BLaER1 treated with 17β-estradiol and CSF1 and Interleukin-3, amounts not matched to agents 10 nM and 100 nM (cell line): ENCODE results near the gene RBP7.
A peak's percentile ranks its signal among the peaks of the same experiment; 100 is the strongest.

Experiments
- H3K27ac ChIP-seq, 11 experiments: shearing (Covaris generic); formaldehyde crosslinking; 2 replicates each; pipeline ENCODE4 v1.8.1; 2022
- H3K27me3 ChIP-seq, 11 experiments: shearing (Covaris generic); formaldehyde crosslinking; 2 replicates each; pipeline ENCODE4 v1.8.1; 2022
- H3K36me3 ChIP-seq, 11 experiments: shearing (Covaris generic); formaldehyde crosslinking; 2 replicates each; pipeline ENCODE4 v1.8.1; 2022
- H3K4me1 ChIP-seq, 10 experiments: shearing (Covaris generic); formaldehyde crosslinking; 2 replicates each; pipeline ENCODE4 v1.8.1; 2022
- H3K4me2 ChIP-seq, 11 experiments: shearing (Covaris generic); formaldehyde crosslinking; 2 replicates each; pipeline ENCODE4 v1.8.1; 2022
- H3K4me3 ChIP-seq, 10 experiments: shearing (Covaris generic); formaldehyde crosslinking; 2 replicates each; pipeline ENCODE4 v1.8.1; 2022
- H3K9ac ChIP-seq, 11 experiments: shearing (Covaris generic); formaldehyde crosslinking; 2 replicates each; pipeline ENCODE4 v1.8.1; 2022
- H3K9me3 ChIP-seq, 11 experiments: shearing (Covaris generic); formaldehyde crosslinking; replicated peaks in 1 of 11; 2 replicates each; pipeline ENCODE4 v1.8.1; 2022
- H4K20me1 ChIP-seq, 11 experiments: shearing (Covaris generic); formaldehyde crosslinking; 2 replicates each; pipeline ENCODE4 v1.8.1; 2022
- Cebpa-rat ChIP-seq, 11 experiments: shearing (Covaris generic); IDR thresholded peaks; 2 replicates each; pipeline ENCODE4 v1.8.1; 2022

The RBP7 gene

GRCh38 chr1:10057343-10057742 is 60.3 kb downstream of the RBP7 start:
- Histone ChIP-seq H3K36me3 (peaks cover 23 to 48% (median 32%) of the 10 kb centered on the region in 11 experiments), H3K27ac (peak overlapping the region in 4 of 11 experiments; percentile 1 to 60 (median 26); a peak in 4 of 22 replicates), H3K9ac (no peak overlapping the region; a peak in 1 of 22 replicates), H3K4me2 (peak overlapping the region; percentile 41 to 70 (median 60); a peak in 18 of 22 replicates), H4K20me1 (peaks cover 8 to 96% (median 71%) of the 10 kb centered on the region in 11 experiments; a peak in 20 of 22 replicates), H3K27me3 (no peaks in the 10 kb centered on the region), H3K4me3 (no peak overlapping the region), H3K9me3 (peaks cover 0 to 5% (median 0%) of the 10 kb centered on the region in 11 experiments; a peak in 1 of 22 replicates), H3K4me1 (peaks cover 29 to 47% (median 39%) of the 10 kb centered on the region in 10 experiments)
- TF ChIP-seq Cebpa-rat (IDR thresholded peaks at IDR 0.05) = no peak

GRCh38 chr1:10057796-10058195 is 60.8 kb downstream of the RBP7 start:
- Histone ChIP-seq H3K9ac (no peak overlapping the region), H3K27me3 (no peaks in the 10 kb centered on the region), H3K36me3 (peaks cover 19 to 44% (median 27%) of the 10 kb centered on the region in 11 experiments), H4K20me1 (peaks cover 8 to 96% (median 69%) of the 10 kb centered on the region in 11 experiments; a peak in 20 of 22 replicates), H3K4me2 (peak overlapping the region; percentile 41 to 70 (median 60); a peak in 17 of 22 replicates), H3K9me3 (peaks cover 0 to 5% (median 0%) of the 10 kb centered on the region in 11 experiments; a peak in 1 of 22 replicates), H3K27ac (peak overlapping the region in 5 of 11 experiments; percentile 1 to 60 (median 24); a peak in 3 of 22 replicates), H3K4me3 (no peak overlapping the region), H3K4me1 (peaks cover 29 to 47% (median 39%) of the 10 kb centered on the region in 10 experiments)
- TF ChIP-seq Cebpa-rat (IDR thresholded peaks at IDR 0.05) = no peak

DNA sequence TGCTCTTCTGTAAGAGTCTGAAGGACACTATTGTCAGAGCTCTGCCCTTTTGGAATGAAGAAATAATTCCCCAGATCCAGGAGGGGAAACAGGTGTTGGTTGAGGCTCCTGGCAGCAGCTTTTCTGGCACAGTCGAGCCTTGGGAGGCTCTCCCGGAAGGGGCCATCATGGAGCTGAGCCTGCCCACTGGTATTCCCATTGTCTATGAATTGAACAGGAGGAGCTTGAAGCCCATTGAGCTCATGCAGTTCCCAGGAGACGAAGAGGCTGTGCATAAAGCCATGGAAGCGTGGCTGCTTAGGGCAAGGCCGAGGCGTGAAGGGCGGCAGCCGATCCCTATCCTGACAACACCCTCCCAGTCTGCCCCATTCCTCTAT is 62.3 kb downstream of the RBP7 start:
- H4K20me1 ChIP-seq = peaks cover 8 to 100% (median 71%) of the 10 kb centered on the region in 11 experiments; a peak in 20 of 22 replicates
- H3K27me3 ChIP-seq = no peaks in the 10 kb centered on the region
- peaks cover 8 to 40% (median 20%) of the 10 kb centered on the region in 11 experiments; a peak in 16 of 22 replicates for H3K36me3 ChIP-seq
- H3K4me1 ChIP-seq = peaks cover 33 to 55% (median 45%) of the 10 kb centered on the region in 10 experiments
- no peak for TF ChIP-seq Cebpa-rat (IDR thresholded peaks at IDR 0.05)
- H3K4me2 ChIP-seq = peak overlapping the region in 2 of 11 experiments; percentile 11 to 23; a peak in 2 of 22 replicates
- H3K4me3 ChIP-seq = no peak overlapping the region
- H3K27ac ChIP-seq = no peak overlapping the region; a peak in 1 of 22 replicates
- H3K9ac ChIP-seq = no peak overlapping the region
- no peaks in the 10 kb centered on the region for H3K9me3 ChIP-seq

DNA sequence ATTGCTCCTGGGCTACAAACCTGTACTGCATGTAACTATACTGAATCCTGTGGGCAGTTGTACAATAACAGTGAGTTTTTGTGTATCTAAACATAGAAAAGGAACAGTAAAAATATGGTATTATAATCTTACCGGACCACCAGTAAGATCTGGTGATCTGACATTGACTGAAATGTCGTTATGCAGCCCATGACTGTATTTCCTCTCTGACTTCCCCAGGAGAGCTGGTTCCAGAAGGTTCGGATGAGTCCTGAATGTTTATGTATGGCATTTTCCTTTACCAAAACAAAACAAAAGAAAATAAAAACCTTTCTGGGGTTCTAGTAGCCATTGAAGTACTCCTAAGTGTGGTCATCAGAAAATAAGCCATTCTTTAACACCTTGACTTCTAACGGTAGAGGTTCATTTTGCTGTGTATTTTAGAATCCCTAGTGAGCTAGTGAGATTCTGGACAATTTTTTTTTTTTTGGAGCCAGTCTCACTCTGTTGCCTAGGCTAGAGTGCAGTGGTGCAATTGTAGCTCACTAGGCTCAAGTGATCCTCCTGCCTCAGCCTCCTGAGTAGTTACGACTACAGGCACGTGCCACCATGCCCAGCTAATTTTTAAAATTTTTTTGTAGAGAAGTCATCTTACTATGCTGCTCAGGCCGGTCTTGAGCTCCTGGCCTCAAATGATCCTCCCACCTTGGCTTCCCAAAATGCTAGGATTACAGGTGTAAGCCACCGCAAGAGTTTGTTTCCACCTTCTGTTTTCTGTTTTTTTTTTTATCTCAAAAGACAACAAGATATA is 63.5 kb downstream of the RBP7 start:
- no peak for TF ChIP-seq Cebpa-rat (IDR thresholded peaks at IDR 0.05)
- Histone ChIP-seq H3K27me3 (no peaks in the 10 kb centered on the region), H3K4me2 (no peak overlapping the region), H3K9ac (no peak overlapping the region), H3K36me3 (peaks cover 8 to 40% (median 22%) of the 10 kb centered on the region in 11 experiments; a peak in 16 of 22 replicates), H4K20me1 (peaks cover 8 to 100% (median 76%) of the 10 kb centered on the region in 11 experiments; a peak in 20 of 22 replicates), H3K4me1 (peaks cover 40 to 60% (median 51%) of the 10 kb centered on the region in 10 experiments), H3K4me3 (no peak overlapping the region), H3K9me3 (no peaks in the 10 kb centered on the region), H3K27ac (no peak overlapping the region)

DNA sequence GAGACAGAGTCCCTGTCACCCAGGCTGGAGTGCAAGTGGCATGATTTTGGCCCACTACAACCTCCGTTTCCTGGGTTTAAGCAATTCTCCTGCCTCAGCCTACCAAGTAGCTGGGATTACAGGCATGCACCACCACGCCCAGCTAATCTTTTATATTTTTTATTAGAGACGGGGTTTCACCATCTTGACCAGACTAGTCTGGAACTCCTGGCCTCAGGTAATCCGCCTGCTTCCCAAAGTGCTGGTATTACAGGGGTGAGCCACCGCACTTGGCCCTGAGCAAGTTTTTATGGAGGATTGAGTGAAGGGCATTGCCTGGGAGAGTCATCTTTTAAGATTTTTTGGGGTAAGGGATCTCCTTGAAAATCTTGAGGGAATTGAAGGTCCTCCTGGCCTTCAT is 64.2 kb downstream of the RBP7 start:
- Histone ChIP-seq H3K27me3 (no peaks in the 10 kb centered on the region), H3K4me2 (no peak overlapping the region), H4K20me1 (peaks cover 8 to 99% (median 72%) of the 10 kb centered on the region in 11 experiments; a peak in 21 of 22 replicates), H3K4me3 (no peak overlapping the region), H3K36me3 (peaks cover 8 to 40% (median 22%) of the 10 kb centered on the region in 11 experiments; a peak in 16 of 22 replicates), H3K9me3 (no peaks in the 10 kb centered on the region), H3K4me1 (peaks cover 35 to 58% (median 48%) of the 10 kb centered on the region in 10 experiments), H3K9ac (no peak overlapping the region), H3K27ac (no peak overlapping the region)
- no peak for TF ChIP-seq Cebpa-rat (IDR thresholded peaks at IDR 0.05)

DNA sequence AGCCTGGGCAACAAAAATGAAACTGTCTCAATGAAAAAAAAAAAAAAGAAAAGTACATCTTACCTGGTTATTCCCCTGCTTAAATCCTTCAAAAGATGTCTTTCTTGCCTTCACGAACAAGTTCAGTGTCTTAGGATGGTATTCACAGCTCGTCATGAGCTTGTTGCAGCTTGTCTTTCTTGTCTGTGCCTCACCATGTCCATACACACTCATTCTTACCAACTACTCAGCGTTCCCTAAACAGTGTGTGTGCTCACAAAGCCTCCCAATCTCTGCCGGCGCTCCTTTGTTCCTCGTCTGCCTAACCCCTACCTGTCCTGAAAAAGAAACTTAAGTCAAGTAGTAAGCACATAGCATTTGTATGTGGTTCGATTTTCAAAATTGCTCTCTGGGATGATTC is 66.8 kb downstream of the RBP7 start:
- H3K27me3 ChIP-seq = peaks cover 0 to 5% (median 0%) of the 10 kb centered on the region in 11 experiments; a peak in 3 of 22 replicates
- H3K4me3 ChIP-seq = no peak overlapping the region
- peaks cover 3 to 99% (median 60%) of the 10 kb centered on the region in 11 experiments; a peak in 19 of 22 replicates for H4K20me1 ChIP-seq
- peaks cover 1 to 24% (median 16%) of the 10 kb centered on the region in 11 experiments; a peak in 13 of 22 replicates for H3K36me3 ChIP-seq
- H3K27ac ChIP-seq = no peak overlapping the region
- no peak overlapping the region for H3K9ac ChIP-seq
- peak overlapping the region in 5 of 11 experiments; percentile 22 to 70 (median 35); a peak in 4 of 22 replicates for H3K4me2 ChIP-seq
- no peaks in the 10 kb centered on the region for H3K9me3 ChIP-seq
- H3K4me1 ChIP-seq = peaks cover 31 to 60% (median 51%) of the 10 kb centered on the region in 10 experiments
- TF ChIP-seq Cebpa-rat (IDR thresholded peaks at IDR 0.05) = no peak

- peaks cover 0 to 13% (median 0%) of the 10 kb centered on the region in 11 experiments; a peak in 3 of 22 replicates for H3K27me3 ChIP-seq
- H3K4me1 ChIP-seq = peaks cover 39 to 60% (median 52%) of the 10 kb centered on the region in 10 experiments
- H3K9me3 ChIP-seq = no peaks in the 10 kb centered on the region
- peak overlapping the region in 10 of 11 experiments; percentile 9 to 70 (median 32); a peak in 15 of 22 replicates for H3K4me2 ChIP-seq
- H3K9ac ChIP-seq = no peak overlapping the region
- TF ChIP-seq Cebpa-rat (IDR thresholded peaks at IDR 0.05) = no peak
- peaks cover 0 to 99% (median 55%) of the 10 kb centered on the region in 11 experiments; a peak in 18 of 22 replicates for H4K20me1 ChIP-seq
- H3K27ac ChIP-seq = peak overlapping the region in 1 of 11 experiments; percentile 24; a peak in 1 of 22 replicates
- no peak overlapping the region for H3K4me3 ChIP-seq
- peaks cover 0 to 20% (median 10%) of the 10 kb centered on the region in 11 experiments; a peak in 12 of 22 replicates for H3K36me3 ChIP-seq
Observed at GRCh38 chr1:10064416-10065343, 67.7 kb downstream of the RBP7 start.

DNA sequence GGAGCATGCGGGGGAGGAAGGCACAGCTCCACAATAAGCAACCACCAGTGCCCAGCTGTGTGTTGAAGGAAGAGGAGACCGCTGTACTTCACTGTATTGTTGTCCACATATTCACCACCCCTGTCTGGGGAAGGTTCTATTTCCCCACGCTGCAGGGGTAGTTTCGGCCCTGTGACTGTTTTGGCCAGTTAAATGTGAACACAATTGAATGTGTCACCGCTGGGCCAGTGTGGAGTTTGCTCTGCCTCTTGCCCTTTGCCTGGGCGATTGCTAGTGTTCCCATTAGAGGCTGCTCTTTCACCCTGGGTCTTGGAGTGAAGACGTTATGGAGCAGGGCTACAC is 68.3 kb downstream of the RBP7 start:
- Histone ChIP-seq H3K9ac (no peak overlapping the region), H3K36me3 (peaks cover 0 to 23% (median 5%) of the 10 kb centered on the region in 11 experiments; a peak in 5 of 22 replicates), H3K4me3 (no peak overlapping the region), H4K20me1 (peaks cover 0 to 99% (median 50%) of the 10 kb centered on the region in 11 experiments; a peak in 18 of 22 replicates), H3K4me2 (peak overlapping the region in 8 of 11 experiments; percentile 9 to 70 (median 38); a peak in 12 of 22 replicates), H3K27ac (peak overlapping the region in 1 of 11 experiments; percentile 24; a peak in 2 of 22 replicates), H3K9me3 (no peaks in the 10 kb centered on the region), H3K4me1 (peaks cover 39 to 61% (median 52%) of the 10 kb centered on the region in 10 experiments), H3K27me3 (peaks cover 0 to 18% (median 0%) of the 10 kb centered on the region in 11 experiments; a peak in 3 of 22 replicates)
- no peak for TF ChIP-seq Cebpa-rat (IDR thresholded peaks at IDR 0.05)
